ENCODE measurements around the gene UBE2V1. TPM values are rescaled to one million over a fixed set of nuclear protein-coding genes. Genes with fewer than 3 reads are reported as not detected.
A peak's percentile ranks its signal among the peaks of the same experiment; 100 is the strongest.

The UBE2V1 gene
- total and polyA plus RNA-seq, 2 of the 13 experiments (the other 11 are each of a cell fraction or from before 2014, with no cell fraction given) = 81.3 to 132 TPM

- TF ChIP-seq ATF7-NPFF (CRISPR knock-in tag; IDR thresholded peaks at IDR 0.05; ENCODE audit: low read depth) (no peak), ETS1 (CRISPR knock-in tag; IDR thresholded peaks at IDR 0.05) (no peak), ZHX1 (CRISPR knock-in tag; IDR thresholded peaks at IDR 0.05; ENCODE audit: low read depth) (no peak), ZNF224 (CRISPR knock-in tag; IDR thresholded peaks at IDR 0.05) (no peak), ZNF724P (CRISPR knock-in tag; IDR thresholded peaks at IDR 0.05; ENCODE audit: borderline replicate concordance) (no peak), CCAR2 (optimal IDR thresholded peaks at IDR 0.05; ENCODE audit: low read depth, low read length) (no peak), POLR2AphosphoS5 (IDR thresholded peaks at IDR 0.05; ENCODE audit: low read depth, low read length) (no peak), SETDB1 (CRISPR knock-in tag; IDR thresholded peaks at IDR 0.05; ENCODE audit: borderline replicate concordance) (no peak), KDM5A (IDR thresholded peaks at IDR 0.05; ENCODE audit: borderline replicate concordance, low read length) (no peak), ZNF512B (CRISPR knock-in tag; IDR thresholded peaks at IDR 0.05; ENCODE audit: borderline replicate concordance) (no peak), ZFP62 (CRISPR knock-in tag; IDR thresholded peaks at IDR 0.05) (no peak), ZNF572 (CRISPR knock-in tag; IDR thresholded peaks at IDR 0.05) (peak; percentile 24; the same call in 1 of the 2 replicates), ZNF691 (CRISPR knock-in tag; IDR thresholded peaks at IDR 0.05; ENCODE audit: borderline replicate concordance, low read depth) (no peak), ZNF281 (CRISPR knock-in tag; IDR thresholded peaks at IDR 0.05; ENCODE audit: borderline replicate concordance) (no peak), CERS6 (CRISPR knock-in tag; IDR thresholded peaks at IDR 0.05) (no peak), ZNF781 (CRISPR knock-in tag; IDR thresholded peaks at IDR 0.05; ENCODE audit: borderline replicate concordance, not compliant biosample characterization) (peak; percentile 14)
These were observed 34.9 kb downstream of the UBE2V1 start (continued) for GRCh38 chr20:50077818-50078601.
